Activated T-helper 17 cell treated with anti-CD3 and anti-CD28 coated beads, Interleukin-2, amount 50 U/mL, for 72 hours (primary cell): ENCODE data around the gene PBX3. TPM values are rescaled to one million over a fixed set of nuclear protein-coding genes. Genes with fewer than 3 reads are reported as not detected.

Experiments
- ATAC-seq: fragments of 150-1000 bp; cut with Tn5 transposase; replicated peaks from 2 replicates; pipeline ENCODE4 v1.10.0; 2021; ENCODE audit warnings: mild to moderate bottlenecking, moderate library complexity
- H3K27ac Mint-ChIP-seq: one replicate; pipeline ENCODE4 v1.8.0; 2022; ENCODE audit warnings: mixed read lengths
- H3K27me3 Mint-ChIP-seq: one replicate; pipeline ENCODE4 v1.8.0; 2022; ENCODE audit warnings: mixed read lengths
- H3K36me3 Mint-ChIP-seq: one replicate; pipeline ENCODE4 v1.8.0; 2022; ENCODE audit warnings: low read depth, mild to moderate bottlenecking, mixed read lengths
- H3K4me1 Mint-ChIP-seq: one replicate; pipeline ENCODE4 v1.8.0; 2022; ENCODE audit warnings: mixed read lengths
- H3K4me3 Mint-ChIP-seq: one replicate; pipeline ENCODE4 v1.8.0; 2022; ENCODE audit warnings: mild to moderate bottlenecking, mixed read lengths
- H3K9me3 Mint-ChIP-seq: one replicate; pipeline ENCODE4 v1.8.0; 2022; ENCODE audit warnings: mixed read lengths
- total RNA-seq, 2 donors: library from RNA; stranded (reverse); gene quantifications; one replicate each; pipeline ENCODE4 v1.2.3, GENCODE V29; 2022

PBX3 gene
- total RNA-seq, result 10 to 100 TPM in 1 of 2 donors, 1 to 10 TPM in 1; 8.5 to 15.8 TPM

DNA sequence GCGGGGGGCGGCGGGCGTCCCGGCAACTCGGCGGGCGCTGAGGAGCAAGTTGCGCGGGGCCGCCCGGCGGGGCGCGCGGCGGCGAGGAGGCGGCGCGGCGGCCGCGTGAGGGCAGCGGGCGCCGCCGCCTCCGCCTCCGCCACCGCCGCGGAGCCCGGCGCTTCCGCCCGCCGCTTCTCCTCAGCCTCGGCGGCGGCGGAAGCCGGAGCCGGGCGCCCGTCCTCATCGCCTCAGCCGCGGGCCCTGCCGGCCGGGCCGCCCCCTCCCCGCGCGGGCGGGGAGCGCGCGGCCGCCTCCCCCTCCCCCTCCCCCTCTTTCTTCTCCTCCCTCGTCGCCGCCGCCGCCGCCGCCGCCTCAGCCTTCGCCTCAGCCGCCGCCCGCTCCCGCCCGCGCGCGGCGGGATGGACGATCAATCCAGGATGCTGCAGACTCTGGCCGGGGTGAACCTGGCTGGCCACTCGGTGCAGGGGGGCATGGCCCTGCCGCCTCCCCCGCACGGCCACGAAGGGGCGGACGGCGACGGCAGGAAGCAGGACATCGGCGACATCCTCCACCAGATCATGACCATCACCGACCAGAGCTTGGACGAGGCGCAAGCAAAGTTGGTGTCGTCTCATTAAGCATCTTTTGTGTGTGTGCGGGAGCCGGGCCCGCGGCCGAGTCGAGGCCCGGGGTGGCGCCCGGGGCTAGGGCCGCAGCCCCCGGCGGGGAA lies at the start of gene PBX3:
TSS of gene PBX3 (plus strand) at position 321 of the 712 bp plus-strand sequence.
- H3K36me3 Mint-ChIP-seq, result peaks cover 24% of the 10 kb centered on the region
- H3K9me3 Mint-ChIP-seq, result no peaks in the 10 kb centered on the region
- H3K27me3 Mint-ChIP-seq, result no peaks in the 10 kb centered on the region
- peak within 1 kb of the TSS; percentile 86 for H3K27ac Mint-ChIP-seq
- peaks cover 6% of the 10 kb centered on the region for H3K4me1 Mint-ChIP-seq
- H3K4me3 Mint-ChIP-seq, result peak within 1 kb of the TSS; percentile 90
- peak; percentile 16 for ATAC-seq

DNA sequence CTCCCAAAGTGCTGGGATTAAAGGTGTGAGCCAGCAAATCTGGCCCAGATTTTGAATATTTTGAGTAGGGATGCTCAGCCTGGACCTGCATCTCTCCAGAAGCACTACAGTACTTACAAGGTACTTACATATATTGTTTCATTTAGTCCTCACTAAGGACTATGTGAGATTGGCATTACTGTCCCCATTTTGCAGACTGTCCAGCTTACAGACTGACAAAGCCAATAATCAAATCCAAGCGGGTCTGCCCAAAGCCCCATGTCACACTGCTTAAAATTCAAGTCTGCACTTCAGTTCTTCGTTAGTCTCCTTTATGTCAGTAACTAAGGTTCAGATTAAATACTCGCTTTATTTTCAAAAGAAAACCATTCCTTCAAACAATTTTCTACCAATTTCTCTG lies 47.3 kb upstream of the PBX3 start:
- Mint-ChIP-seq H3K36me3 (peaks cover 19% of the 10 kb centered on the region), H3K9me3 (no peaks in the 10 kb centered on the region), H3K27ac (no peak overlapping the region), H3K4me3 (no peak overlapping the region), H3K4me1 (peaks cover 32% of the 10 kb centered on the region), H3K27me3 (no peaks in the 10 kb centered on the region)
- ATAC-seq, result no peak

DNA sequence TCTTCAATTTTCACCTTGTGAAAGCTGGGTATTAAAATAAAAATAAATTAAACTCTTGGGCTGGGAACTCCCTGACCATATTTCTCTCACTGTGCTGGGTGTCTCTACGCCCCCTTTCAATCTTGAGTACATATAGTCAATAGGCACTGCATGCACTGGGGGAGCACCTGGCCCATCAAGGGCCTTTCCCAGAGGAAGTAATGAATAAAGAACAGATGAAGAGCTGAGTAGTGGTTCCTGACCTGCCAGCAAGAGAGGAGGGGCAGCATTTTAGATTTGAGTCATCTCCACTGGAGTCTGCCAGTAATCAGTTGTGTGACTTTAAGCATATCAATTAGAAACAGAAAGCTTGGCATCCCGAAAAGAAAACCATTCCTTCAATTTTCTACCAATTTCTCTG lies 46.4 kb upstream of the PBX3 start:
- Mint-ChIP-seq H3K4me1 (peaks cover 41% of the 10 kb centered on the region), H3K36me3 (peaks cover 24% of the 10 kb centered on the region), H3K4me3 (peak overlapping the region; percentile 61), H3K27me3 (no peaks in the 10 kb centered on the region), H3K27ac (peak overlapping the region; percentile 87), H3K9me3 (no peaks in the 10 kb centered on the region)
- peak; percentile 93 for ATAC-seq

DNA sequence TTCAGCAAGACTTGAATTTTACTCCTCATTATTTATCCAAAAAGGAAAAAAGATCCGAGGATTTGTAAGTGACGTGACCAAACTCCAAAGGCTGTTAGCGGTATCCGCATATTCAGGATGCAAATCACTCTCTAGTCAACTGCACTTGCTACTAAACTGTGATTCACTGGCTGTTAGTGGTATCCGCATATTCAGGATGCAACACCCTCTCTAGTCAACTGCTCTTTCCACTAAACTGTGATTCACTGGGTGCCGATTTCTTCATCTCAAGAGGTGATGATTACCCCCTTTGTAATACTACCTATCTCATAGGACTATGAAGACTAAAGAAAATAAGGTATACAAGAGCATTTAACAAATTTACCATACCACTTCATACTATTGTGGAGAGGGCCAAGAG lies 45.8 kb upstream of the PBX3 start:
- Mint-ChIP-seq H3K4me3 (peak overlapping the region; percentile 61), H3K9me3 (no peaks in the 10 kb centered on the region), H3K36me3 (peaks cover 19% of the 10 kb centered on the region), H3K4me1 (peaks cover 43% of the 10 kb centered on the region), H3K27ac (peak overlapping the region; percentile 87), H3K27me3 (no peaks in the 10 kb centered on the region)
- peak; percentile 92 for ATAC-seq

DNA sequence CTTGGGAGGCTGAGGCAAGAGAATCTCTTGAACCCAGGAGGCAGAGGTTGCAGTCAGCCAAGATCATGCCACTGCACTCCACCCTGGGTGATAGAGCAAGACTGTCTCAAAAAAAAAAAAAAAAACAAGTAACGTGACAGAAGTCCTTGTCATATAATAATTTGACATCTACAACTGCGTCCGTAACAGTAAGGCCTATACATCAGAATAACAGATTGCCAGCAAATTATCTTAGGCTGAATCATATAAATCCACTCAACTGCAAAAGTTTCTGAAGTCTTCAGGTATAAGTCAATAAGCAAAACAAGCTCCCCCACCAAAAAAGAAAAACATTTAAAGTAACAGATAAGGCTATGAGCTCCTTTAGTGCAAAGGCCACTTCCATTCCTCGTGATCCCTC lies 43.5 kb upstream of the PBX3 start:
- ATAC-seq, result no peak
- Mint-ChIP-seq H3K27ac (peak overlapping the region; percentile 23), H3K36me3 (peaks cover 13% of the 10 kb centered on the region), H3K4me3 (no peak overlapping the region), H3K4me1 (peaks cover 38% of the 10 kb centered on the region), H3K27me3 (no peaks in the 10 kb centered on the region), H3K9me3 (no peaks in the 10 kb centered on the region)

DNA sequence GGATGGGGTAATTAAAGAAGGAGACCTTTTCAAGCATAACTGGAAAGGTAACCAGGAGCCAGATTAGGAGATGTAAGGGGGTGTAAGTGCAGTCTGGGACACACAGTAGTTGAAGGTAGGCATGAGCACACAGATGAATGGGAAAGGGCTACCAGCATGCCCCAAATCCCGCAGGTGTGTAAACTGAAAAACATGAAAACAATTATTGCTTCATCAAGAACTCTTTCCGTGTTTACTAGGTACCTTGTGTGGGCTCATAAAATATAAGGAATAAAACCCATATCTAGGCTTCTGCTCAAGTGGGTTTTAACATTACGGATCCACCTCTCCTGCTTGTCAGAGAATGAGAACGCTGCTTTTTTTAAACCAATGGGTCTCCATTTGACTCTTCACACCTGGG lies 41.3 kb upstream of the PBX3 start:
- H3K27me3 Mint-ChIP-seq, result no peaks in the 10 kb centered on the region
- peak overlapping the region; percentile 72 for H3K4me3 Mint-ChIP-seq
- ATAC-seq, result no peak
- peaks cover 34% of the 10 kb centered on the region for H3K4me1 Mint-ChIP-seq
- H3K27ac Mint-ChIP-seq, result peak overlapping the region; percentile 95
- peaks cover 13% of the 10 kb centered on the region for H3K36me3 Mint-ChIP-seq
- H3K9me3 Mint-ChIP-seq, result no peaks in the 10 kb centered on the region

DNA sequence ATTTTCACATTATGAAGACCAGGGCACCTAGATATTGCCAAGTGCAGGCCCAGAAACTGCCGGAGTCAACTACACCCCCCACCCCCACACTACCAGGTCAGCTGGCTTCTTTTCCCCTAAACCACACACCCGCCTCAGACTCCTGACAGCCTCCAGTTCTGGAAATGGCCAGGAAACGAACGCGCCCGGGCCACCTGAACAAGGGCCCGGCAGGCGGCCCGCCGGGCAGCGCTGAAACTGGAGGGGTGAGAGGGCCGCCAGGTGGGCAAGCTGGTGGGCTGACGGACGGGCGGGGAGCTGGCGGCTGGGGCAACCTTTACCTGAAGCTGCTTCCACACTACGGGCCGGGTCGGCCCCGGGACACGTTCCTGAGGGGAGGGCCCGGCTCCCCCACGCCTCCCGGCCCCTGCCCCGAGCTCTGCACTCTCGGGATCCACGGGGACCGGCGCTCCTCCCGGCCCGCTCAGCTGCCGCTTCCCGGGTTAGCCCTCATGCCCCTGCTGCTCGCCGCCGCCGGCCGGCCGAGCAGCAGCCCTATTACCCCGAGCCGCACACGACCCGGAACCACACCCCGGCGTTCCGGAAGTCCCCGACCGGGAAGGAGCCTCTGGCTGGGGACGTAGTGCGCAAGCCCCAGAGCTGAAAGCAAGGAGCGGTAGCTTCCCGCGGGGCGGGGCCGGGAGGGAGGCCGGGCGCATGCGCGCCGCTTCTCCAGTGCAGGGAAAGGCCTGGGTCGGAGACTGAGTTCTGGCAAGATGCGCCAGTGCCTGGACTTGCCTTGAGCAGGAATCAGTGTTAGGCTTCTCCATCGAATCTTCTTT lies 40.3 kb upstream of the PBX3 start, which contains the start of gene MAPKAP1:
TSS of gene MAPKAP1 (minus strand) at position 558 of the 821 bp plus-strand sequence. CDS start 34,634 bp downstream, outside the sequence.
- H3K9me3 Mint-ChIP-seq, result no peaks in the 10 kb centered on the region
- peaks cover 28% of the 10 kb centered on the region for H3K4me1 Mint-ChIP-seq
- H3K27ac Mint-ChIP-seq, result peak within 1 kb of the TSS; percentile 95
- no peaks in the 10 kb centered on the region for H3K27me3 Mint-ChIP-seq
- peaks cover 13% of the 10 kb centered on the region for H3K36me3 Mint-ChIP-seq
- peak within 1 kb of the TSS; percentile 72 for H3K4me3 Mint-ChIP-seq
- peak; percentile 100 for ATAC-seq

DNA sequence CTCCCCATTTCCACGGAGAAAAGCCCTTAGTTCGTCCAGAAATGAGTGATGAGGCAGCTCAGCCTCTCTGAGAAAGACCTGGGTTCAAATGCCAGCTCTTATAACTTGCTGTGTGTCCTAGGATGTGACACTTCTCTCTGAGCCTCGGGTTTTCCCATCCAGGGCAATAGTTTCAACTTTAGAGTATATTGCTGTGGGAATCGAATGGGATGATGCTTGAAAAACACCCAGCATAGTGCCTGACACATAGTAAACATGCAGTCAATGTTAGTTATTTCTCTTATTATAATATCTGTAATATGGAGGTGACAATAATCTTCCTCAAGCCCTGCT lies 39.7 kb upstream of the PBX3 start:
- ATAC-seq, result peak; percentile 14
- H3K27ac Mint-ChIP-seq, result peak overlapping the region; percentile 95

DNA sequence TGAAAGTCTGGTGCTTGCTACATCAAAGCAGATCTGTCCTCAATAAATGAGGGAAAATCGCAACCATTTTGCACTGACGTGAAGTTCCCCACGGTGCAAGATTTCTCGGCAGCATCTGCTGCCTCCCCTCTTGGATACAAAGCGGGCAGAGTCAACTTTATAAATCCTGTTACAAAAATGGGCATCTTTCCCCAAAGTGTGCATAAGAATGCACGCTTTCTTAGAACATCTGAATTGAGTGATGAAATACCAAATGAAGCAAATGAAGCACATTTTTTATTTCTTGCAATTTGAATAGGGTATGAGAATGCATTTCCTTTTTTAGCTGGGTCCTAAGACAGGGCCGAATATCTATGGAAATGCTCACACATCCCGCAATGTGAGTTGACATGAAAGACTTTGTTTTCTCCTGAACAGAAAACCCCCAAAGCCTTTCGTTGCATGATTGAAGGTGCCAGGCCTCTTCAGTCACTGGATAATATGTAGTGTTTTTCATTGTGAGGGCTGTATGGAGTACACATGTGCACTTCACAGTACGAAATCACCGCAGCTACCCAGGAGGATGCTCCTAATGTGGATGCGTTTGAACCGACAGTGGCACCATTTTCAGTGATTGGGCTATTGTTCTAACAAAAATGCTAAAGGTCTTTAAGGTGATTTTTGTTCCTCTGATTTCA lies 20.6 kb upstream of the PBX3 start:
- Mint-ChIP-seq H3K4me3 (no peak overlapping the region), H3K27me3 (peaks cover 5% of the 10 kb centered on the region), H3K4me1 (no peaks in the 10 kb centered on the region), H3K27ac (no peak overlapping the region), H3K9me3 (no peaks in the 10 kb centered on the region), H3K36me3 (no peaks in the 10 kb centered on the region)
- ATAC-seq, result no peak

More for the DNA sequence above, 39.7 kb upstream of the PBX3 start:
- H3K4me1 Mint-ChIP-seq, result peaks cover 28% of the 10 kb centered on the region
- H3K27me3 Mint-ChIP-seq, result no peaks in the 10 kb centered on the region
- H3K4me3 Mint-ChIP-seq, result peak overlapping the region; percentile 72
- H3K36me3 Mint-ChIP-seq, result peaks cover 13% of the 10 kb centered on the region
- no peaks in the 10 kb centered on the region for H3K9me3 Mint-ChIP-seq

DNA sequence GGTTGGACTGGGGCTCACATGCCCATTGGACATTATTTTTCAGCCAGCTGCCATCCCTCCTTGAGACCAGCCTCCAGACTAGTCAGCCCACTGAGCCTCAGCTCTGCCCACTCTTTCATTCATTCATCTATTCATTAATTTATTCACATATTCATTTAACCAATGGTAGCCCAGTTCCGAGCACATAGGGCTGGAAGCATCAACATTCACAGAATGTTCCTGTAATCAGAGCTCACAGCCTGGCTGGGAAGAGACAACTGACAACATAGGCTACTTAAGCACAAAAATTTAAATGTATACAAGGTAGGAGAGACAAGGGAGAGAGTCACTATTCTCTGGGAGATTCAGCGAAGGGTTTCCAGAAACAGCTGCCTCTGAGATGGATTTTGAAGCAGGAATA lies 17.0 kb upstream of the PBX3 start:
- no peak for ATAC-seq
- Mint-ChIP-seq H3K27me3 (no peaks in the 10 kb centered on the region), H3K4me1 (no peaks in the 10 kb centered on the region)

DNA sequence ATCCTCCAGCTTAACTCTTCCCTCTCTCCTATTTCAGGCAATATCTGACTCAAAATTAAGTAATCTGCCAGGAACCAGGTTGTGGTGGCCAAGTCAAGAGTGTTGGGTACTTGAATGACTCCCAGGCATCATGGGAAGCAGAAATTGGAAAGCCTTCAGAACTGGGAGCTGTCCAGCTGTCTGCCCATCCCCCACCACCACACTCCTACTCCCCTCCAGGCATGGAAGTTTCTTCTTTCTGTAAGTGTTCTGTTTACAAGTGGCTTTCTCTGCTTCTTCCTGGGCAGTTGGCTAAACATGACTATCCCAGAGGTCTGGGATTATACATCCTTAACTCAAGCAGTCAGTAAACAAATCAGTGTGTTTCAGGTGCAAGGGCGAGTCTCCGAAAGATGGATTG lies 14.6 kb upstream of the PBX3 start:
- Mint-ChIP-seq H3K9me3 (no peaks in the 10 kb centered on the region), H3K27ac (no peak overlapping the region), H3K4me3 (no peak overlapping the region), H3K36me3 (no peaks in the 10 kb centered on the region), H3K4me1 (no peaks in the 10 kb centered on the region), H3K27me3 (peaks cover under 1% of the 10 kb centered on the region)
- ATAC-seq, result no peak

More for the DNA sequence above, 17.0 kb upstream of the PBX3 start:
- Mint-ChIP-seq H3K36me3 (no peaks in the 10 kb centered on the region), H3K27ac (no peak overlapping the region), H3K4me3 (no peak overlapping the region), H3K9me3 (no peaks in the 10 kb centered on the region)

DNA sequence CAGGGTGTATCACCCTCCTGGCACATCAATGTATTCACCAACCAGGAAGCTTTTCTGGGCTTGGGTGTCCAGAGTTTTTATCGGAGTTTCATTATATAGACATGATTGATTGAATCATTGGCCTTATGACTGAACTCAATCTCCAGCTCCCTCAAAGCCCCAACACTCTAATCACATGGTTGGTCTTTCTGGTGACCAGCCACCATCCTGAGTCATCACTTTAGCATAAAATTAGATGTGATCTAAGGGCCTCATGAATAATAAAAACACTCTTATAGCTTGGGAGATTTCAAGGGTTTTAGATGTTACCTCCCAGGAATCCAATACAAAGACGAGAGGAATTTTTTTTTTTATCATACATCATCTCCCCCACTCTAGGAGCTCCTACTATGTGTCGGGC lies 7.7 kb upstream of the PBX3 start:
- H3K4me3 Mint-ChIP-seq, result no peak overlapping the region
- no peaks in the 10 kb centered on the region for H3K9me3 Mint-ChIP-seq
- H3K27ac Mint-ChIP-seq, result no peak overlapping the region
- H3K27me3 Mint-ChIP-seq, result peaks cover 5% of the 10 kb centered on the region
- no peaks in the 10 kb centered on the region for H3K4me1 Mint-ChIP-seq
- no peaks in the 10 kb centered on the region for H3K36me3 Mint-ChIP-seq
- ATAC-seq, result no peak

DNA sequence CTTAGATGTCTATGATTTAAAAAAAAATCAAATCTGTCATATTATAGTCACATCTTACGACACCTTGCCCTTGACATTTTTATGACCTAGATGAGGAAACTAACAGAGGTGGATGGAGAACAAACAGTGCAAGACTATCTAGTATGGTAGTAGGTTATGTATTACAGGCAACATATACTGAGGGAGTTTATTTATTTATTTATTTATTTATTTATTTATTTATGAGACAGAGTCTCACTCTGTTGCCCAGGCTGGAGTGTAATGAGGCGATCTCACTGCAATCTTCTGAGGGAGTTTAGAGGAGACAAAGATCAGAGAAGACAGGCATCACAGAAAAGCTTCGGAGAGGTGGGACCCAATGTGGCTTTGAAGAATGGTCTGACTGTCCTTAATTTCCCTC lies 4.5 kb upstream of the PBX3 start:
- Mint-ChIP-seq H3K27ac (no peak overlapping the region), H3K9me3 (no peaks in the 10 kb centered on the region), H3K4me3 (no peak overlapping the region), H3K27me3 (peaks cover 4% of the 10 kb centered on the region), H3K4me1 (no peaks in the 10 kb centered on the region), H3K36me3 (peaks cover 4% of the 10 kb centered on the region)
- no peak for ATAC-seq

DNA sequence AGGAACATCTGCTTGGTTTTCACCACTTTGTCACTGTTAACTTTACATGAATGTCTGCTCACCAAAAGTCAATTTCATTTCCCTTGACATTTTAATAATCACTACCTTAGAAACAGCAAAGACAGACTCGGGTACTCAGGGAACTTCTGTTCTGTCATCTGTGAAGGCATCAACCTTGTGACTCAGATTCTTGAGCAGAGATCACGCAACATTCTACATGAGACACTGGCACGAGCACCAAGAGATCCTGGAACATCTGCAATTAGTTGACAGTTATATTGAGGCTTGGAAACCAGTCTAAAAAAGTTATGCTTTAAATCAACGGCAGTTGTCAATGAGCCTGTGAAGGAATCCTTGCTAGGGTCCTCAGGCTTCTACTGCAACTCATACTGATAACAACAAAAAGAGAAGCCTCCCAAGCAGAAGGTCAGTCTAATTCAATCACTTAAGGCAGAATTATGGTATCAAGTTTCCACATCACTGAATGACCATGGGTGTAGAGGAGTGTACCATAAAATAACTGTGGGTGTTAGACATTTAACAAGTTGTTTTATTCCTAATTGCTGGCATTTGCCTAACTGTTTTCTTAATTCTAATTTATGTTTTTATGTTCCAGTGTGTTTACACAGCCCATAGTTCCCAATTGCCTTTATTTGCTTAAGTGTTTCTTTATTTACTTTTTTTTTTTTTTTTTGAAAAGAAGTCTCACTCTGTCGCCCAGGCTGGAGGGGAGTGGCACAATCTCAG lies 3.3 kb upstream of the PBX3 start:
- Mint-ChIP-seq H3K4me1 (no peaks in the 10 kb centered on the region), H3K27me3 (no peaks in the 10 kb centered on the region), H3K4me3 (no peak overlapping the region), H3K27ac (no peak overlapping the region), H3K9me3 (no peaks in the 10 kb centered on the region), H3K36me3 (peaks cover 10% of the 10 kb centered on the region)
- no peak for ATAC-seq
